Myocyte (in vitro differentiated cells): ENCODE measurements around the gene C14orf180. TPM values are rescaled to one million over a fixed set of nuclear protein-coding genes. Genes with fewer than 3 reads are reported as not detected.
"Not testable (repeated sequence)": the region's sequence is repeated elsewhere in the genome, so short reads cannot be mapped to it uniquely, and the experiment has no call there.

Experiments used
- DNase-seq: peaks from one replicate; pipeline ENCODE4 v3.0.0-alpha.2; 2012; ENCODE audit warnings: low read depth
- total RNA-seq: library from RNA; depleted of rRNA; stranded (reverse); fragments of >200 nt; gene quantifications from 2 replicates; pipeline ENCODE4 v1.2.3, GENCODE V29; 2014

The C14orf180 gene
- total RNA-seq, 1 donor from 2014 or later = 0.67 TPM

GRCh38 chr14:104604458-104605449 is 25.2 kb downstream of the C14orf180 start, which contains the start of gene TMEM179:
TMEM179 (minus strand) TSS chr14:104604772; CDS start chr14:104604741, 31 bp downstream.
- no peak for DNase-seq

- DNase-seq = no peak
Measured at GRCh38 chr14:104609666-104610065, 30.1 kb downstream of the C14orf180 start.

GRCh38 chr14:104610749-104611310 is 31.3 kb downstream of the C14orf180 start:
- no peak for DNase-seq

GRCh38 chr14:104611881-104612280 is 32.3 kb downstream of the C14orf180 start:
- DNase-seq = no peak

GRCh38 chr14:104614126-104614812 is 34.7 kb downstream of the C14orf180 start:
- no peak for DNase-seq

GRCh38 chr14:104624939-104625338 is 45.4 kb downstream of the C14orf180 start:
- DNase-seq = no peak

GRCh38 chr14:104632781-104633180 is 53.2 kb downstream of the C14orf180 start:
- no peak for DNase-seq

GRCh38 chr14:104633276-104634137 is 53.9 kb downstream of the C14orf180 start:
- no peak for DNase-seq

GRCh38 chr14:104634138-104634760 is 54.7 kb downstream of the C14orf180 start:
- DNase-seq = no peak

- no peak for DNase-seq
Measured at GRCh38 chr14:104634886-104635570, 55.5 kb downstream of the C14orf180 start.

GRCh38 chr14:104635717-104636116 is 56.2 kb downstream of the C14orf180 start:
- DNase-seq = no peak

- no peak for DNase-seq
Measured at GRCh38 chr14:104636131-104636530, 56.6 kb downstream of the C14orf180 start.

- not testable (repeated sequence) for DNase-seq
Measured at GRCh38 chr14:104636846-104637545, 57.4 kb downstream of the C14orf180 start.

GRCh38 chr14:104637546-104638003 is 58.0 kb downstream of the C14orf180 start:
- no peak for DNase-seq

GRCh38 chr14:104638190-104638589 is 58.6 kb downstream of the C14orf180 start:
- no peak for DNase-seq

GRCh38 chr14:104638927-104639450 is 59.4 kb downstream of the C14orf180 start:
- no peak for DNase-seq

GRCh38 chr14:104639471-104639870 is 59.9 kb downstream of the C14orf180 start:
- DNase-seq = no peak
